H9 (cell line): ENCODE data around the gene SLC31A2. TPM values are rescaled to one million over a fixed set of nuclear protein-coding genes. Genes with fewer than 3 reads are reported as not detected.

Experiments
- DNase-seq: peaks from one replicate; pipeline ENCODE4 v3.0.0-alpha.2; 2017
- H2AFZ ChIP-seq: one replicate; pipeline ENCODE4 v1.6.1; 2013; ENCODE audit warnings: mild to moderate bottlenecking, low read length, control low read depth, moderate library complexity
- H2AK5ac ChIP-seq: 2 replicates; pipeline ENCODE4 v1.6.1; 2013; ENCODE audit warnings: low read length, control low read depth, mixed read lengths; ENCODE audit not compliant: insufficient read length
- H2BK120ac ChIP-seq: one replicate; pipeline ENCODE4 v1.6.1; 2013; ENCODE audit warnings: low read depth, mild to moderate bottlenecking, low read length, control low read depth, inconsistent platforms; ENCODE audit not compliant: poor library complexity, severe bottlenecking
- H2BK12ac ChIP-seq: 2 replicates; pipeline ENCODE4 v1.6.1; 2013; ENCODE audit warnings: low read length, control low read depth, mixed read lengths, low read depth; ENCODE audit not compliant: insufficient read length
- H2BK15ac ChIP-seq: 2 replicates; pipeline ENCODE4 v1.6.1; 2013; ENCODE audit warnings: low read depth, low read length, control low read depth
- H2BK20ac ChIP-seq: one replicate; pipeline ENCODE4 v1.6.1; 2013; ENCODE audit warnings: low read depth, mild to moderate bottlenecking, low read length, control low read depth, inconsistent platforms; ENCODE audit not compliant: poor library complexity, severe bottlenecking
- H2BK5ac ChIP-seq: 2 replicates; pipeline ENCODE4 v1.6.1; 2013; ENCODE audit warnings: low read length, control low read depth, mixed read lengths; ENCODE audit not compliant: insufficient read length
- H3K14ac ChIP-seq: 2 replicates; pipeline ENCODE4 v1.6.1; 2013; ENCODE audit warnings: low read length, control low read depth; ENCODE audit not compliant: insufficient read depth
- H3K18ac ChIP-seq: 2 replicates; pipeline ENCODE4 v1.6.1; 2013; ENCODE audit warnings: low read depth, mild to moderate bottlenecking, mixed read lengths, low read length, control low read depth; ENCODE audit not compliant: insufficient read length
- H3K23ac ChIP-seq: 2 replicates; pipeline ENCODE4 v1.6.1; 2013; ENCODE audit warnings: low read length, control low read depth, mixed read lengths, low read depth; ENCODE audit not compliant: insufficient read length
- H3K23me2 ChIP-seq: 2 replicates; pipeline ENCODE4 v1.6.1; 2013; ENCODE audit warnings: low read depth, mild to moderate bottlenecking, mixed read lengths, low read length, control low read depth; ENCODE audit not compliant: insufficient read length, poor library complexity, severe bottlenecking
- H3K27ac ChIP-seq: 2 replicates; pipeline ENCODE4 v1.5.1; 2013; ENCODE audit warnings: low read length, control low read depth, mixed read lengths, low read depth; ENCODE audit not compliant: insufficient read length
- H3K27me3 ChIP-seq: 2 replicates; pipeline ENCODE4 v1.6.1; 2013; ENCODE audit warnings: low read length, control low read depth, inconsistent platforms; ENCODE audit not compliant: insufficient read depth
- H3K4ac ChIP-seq: 2 replicates; pipeline ENCODE4 v1.6.1; 2013; ENCODE audit warnings: low read depth, mild to moderate bottlenecking, control low read depth, inconsistent platforms, low read length, moderate library complexity
- H3K4me1 ChIP-seq: 2 replicates; pipeline ENCODE4 v1.6.1; 2013; ENCODE audit warnings: low read length, control low read depth, inconsistent platforms; ENCODE audit not compliant: insufficient read depth
- H3K4me2 ChIP-seq: 2 replicates; pipeline ENCODE4 v1.6.1; 2013; ENCODE audit warnings: low read length, control low read depth, mixed read lengths; ENCODE audit not compliant: insufficient read length, insufficient read depth
- H3K56ac ChIP-seq: 2 replicates; pipeline ENCODE4 v1.6.1; 2013; ENCODE audit warnings: low read depth, mild to moderate bottlenecking, mixed read lengths, low read length, control low read depth; ENCODE audit not compliant: insufficient read length
- H3K79me1 ChIP-seq: 2 replicates; pipeline ENCODE4 v1.6.1; 2013; ENCODE audit warnings: low read depth, mild to moderate bottlenecking, moderate library complexity, low read length, control low read depth, inconsistent platforms; ENCODE audit not compliant: insufficient read depth, poor library complexity, severe bottlenecking
- H3K79me2 ChIP-seq: 2 replicates; pipeline ENCODE4 v1.6.1; 2013; ENCODE audit warnings: low read length, control low read depth, inconsistent platforms; ENCODE audit not compliant: insufficient read depth
- H3K9ac ChIP-seq: 2 replicates; pipeline ENCODE4 v1.6.1; 2013; ENCODE audit warnings: low read length, control low read depth, mixed read lengths; ENCODE audit not compliant: insufficient read length; ENCODE audit errors: extremely low read depth
- H3K9me3 ChIP-seq: one replicate; pipeline ENCODE4 v1.6.1; 2013; ENCODE audit warnings: low read depth, low read length, inconsistent platforms; ENCODE audit not compliant: control insufficient read depth
- H3T11ph ChIP-seq: one replicate; pipeline ENCODE4 v1.6.1; 2013; ENCODE audit warnings: mild to moderate bottlenecking, low read length, control low read depth, inconsistent platforms
- H4K20me1 ChIP-seq: one replicate; pipeline ENCODE4 v1.6.1; 2013; ENCODE audit not compliant: control insufficient read depth, insufficient read length, insufficient read depth
- H4K5ac ChIP-seq: 2 replicates; pipeline ENCODE4 v1.6.1; 2013; ENCODE audit warnings: low read depth, mild to moderate bottlenecking, mixed read lengths, low read length, control low read depth; ENCODE audit not compliant: insufficient read length
- H4K8ac ChIP-seq: replicated peaks from 2 replicates; pipeline ENCODE4 v1.6.1; 2013; ENCODE audit warnings: low read length, control low read depth, mixed read lengths, low read depth; ENCODE audit not compliant: insufficient read length
- H4K91ac ChIP-seq: 2 replicates; pipeline ENCODE4 v1.6.1; 2013; ENCODE audit warnings: low read depth, mild to moderate bottlenecking, moderate library complexity, mixed read lengths, low read length, control low read depth; ENCODE audit not compliant: insufficient read length
- H3K27ac Mint-ChIP-seq, 3 experiments: 2 replicates in 2 of 3; 3 replicates in 1 of 3; pipeline ENCODE4 v1.8.0; 2020 to 2021; ENCODE audit warnings: mixed read lengths in 3 of 3, mild to moderate bottlenecking in 1 of 3, moderate library complexity in 1 of 3
- H3K27me3 Mint-ChIP-seq: 2 replicates; pipeline ENCODE4 v1.8.0; 2021; ENCODE audit warnings: low read depth, mild to moderate bottlenecking, moderate library complexity, mixed read lengths
- H3K36me3 Mint-ChIP-seq, 3 experiments: 2 replicates in 2 of 3; 3 replicates in 1 of 3; pipeline ENCODE4 v1.8.0; 2020 to 2021; ENCODE audit warnings: low read depth in 3 of 3, mixed read lengths in 3 of 3; ENCODE audit not compliant: insufficient read depth in 1 of 3
- H3K4me1 Mint-ChIP-seq, 2 experiments: 2 replicates each; pipeline ENCODE4 v1.8.0; 2020; ENCODE audit warnings: mixed read lengths in 2 of 2
- H3K4me3 Mint-ChIP-seq, 2 experiments: 2 replicates in 1 of 2; 3 replicates in 1 of 2; pipeline ENCODE4 v1.8.0; 2020 to 2021; ENCODE audit warnings: mild to moderate bottlenecking in 2 of 2, mixed read lengths in 2 of 2, moderate library complexity in 1 of 2
- H3K9me3 Mint-ChIP-seq, 2 experiments: 2 replicates in 1 of 2; 3 replicates in 1 of 2; pipeline ENCODE4 v1.8.0; 2020; ENCODE audit warnings: mild to moderate bottlenecking in 2 of 2, mixed read lengths in 2 of 2, moderate library complexity in 1 of 2
- CTCF ChIP-seq: fragments of 200-600 bp; sonication (generic); conservative IDR thresholded peaks from 3 replicates; pipeline ENCODE4 v1.8.0; 2021; ENCODE audit warnings: antibody characterized with exemption, mild to moderate bottlenecking
- WGBS: extraction: QIAGEN DNeasy Blood & Tissue Kit; methylation state at CpG from one replicate; pipeline ENCODE4 v1.1.7; 2013; ENCODE audit warnings: missing lambda C conversion rate, low lambda C conversion rate, mixed read lengths; ENCODE audit not compliant: insufficient read length; ENCODE audit errors: extremely low coverage; 5-methylcytosine and 5-hydroxymethylcytosine counted together
- total RNA-seq: library from RNA; stranded (reverse); gene quantifications from 2 replicates; pipeline ENCODE4 v1.2.1, GENCODE V29; 2021

The SLC31A2 gene
- total RNA-seq, 1 experiment from 2014 or later: 1.0 TPM

GRCh38 chr9:113199683-113200329 lies 49.0 kb downstream of the SLC31A2 start:
- Histone ChIP-seq H4K20me1 (no peaks in the 10 kb centered on the region), H3K4me1 (no peaks in the 10 kb centered on the region), H3K27ac (no peak overlapping the region), H3K56ac (no peak overlapping the region), H3K14ac (no peak overlapping the region), H3T11ph (no peak overlapping the region), H2AFZ (no peak overlapping the region), H2BK20ac (no peak overlapping the region), H3K23me2 (no peaks in the 10 kb centered on the region), H2BK15ac (no peak overlapping the region), H3K4me2 (no peak overlapping the region), H4K8ac (no peak overlapping the region), H3K79me1 (no peaks in the 10 kb centered on the region), H3K9ac (no peak overlapping the region), H2BK5ac (no peak overlapping the region), H3K9me3 (no peaks in the 10 kb centered on the region), H2BK120ac (no peak overlapping the region), H4K5ac (no peak overlapping the region), H2AK5ac (no peak overlapping the region), H4K91ac (no peak overlapping the region), H2BK12ac (no peak overlapping the region), H3K18ac (no peak overlapping the region), H3K79me2 (no peaks in the 10 kb centered on the region), H3K27me3 (no peaks in the 10 kb centered on the region), H3K23ac (no peak overlapping the region), H3K4ac (no peak overlapping the region)
- H3K27me3 Mint-ChIP-seq: no peaks in the 10 kb centered on the region
- no CpG with 5 or more reads among the region's 4 CpGs for WGBS
- H3K36me3 Mint-ChIP-seq: peaks cover 0 to 47% (median 31%) of the 10 kb centered on the region in 3 experiments; a peak in 4 of 7 replicates
- H3K27ac Mint-ChIP-seq: no peak overlapping the region
- no peak for DNase-seq
- no peaks in the 10 kb centered on the region for H3K9me3 Mint-ChIP-seq
- H3K4me1 Mint-ChIP-seq: no peaks in the 10 kb centered on the region
- TF ChIP-seq CTCF: no peak
- H3K4me3 Mint-ChIP-seq: no peak overlapping the region
